Measurements from ENCODE around the gene TAC4. TPM values are rescaled to one million over a fixed set of nuclear protein-coding genes. Genes with fewer than 3 reads are reported as not detected.

TAC4 gene
- total and polyA plus RNA-seq, 9 of the 15 experiments (the other 6 are each of a cell fraction or from before 2014, with no cell fraction given), result 0.17 TPM; not detected in 8

DNA sequence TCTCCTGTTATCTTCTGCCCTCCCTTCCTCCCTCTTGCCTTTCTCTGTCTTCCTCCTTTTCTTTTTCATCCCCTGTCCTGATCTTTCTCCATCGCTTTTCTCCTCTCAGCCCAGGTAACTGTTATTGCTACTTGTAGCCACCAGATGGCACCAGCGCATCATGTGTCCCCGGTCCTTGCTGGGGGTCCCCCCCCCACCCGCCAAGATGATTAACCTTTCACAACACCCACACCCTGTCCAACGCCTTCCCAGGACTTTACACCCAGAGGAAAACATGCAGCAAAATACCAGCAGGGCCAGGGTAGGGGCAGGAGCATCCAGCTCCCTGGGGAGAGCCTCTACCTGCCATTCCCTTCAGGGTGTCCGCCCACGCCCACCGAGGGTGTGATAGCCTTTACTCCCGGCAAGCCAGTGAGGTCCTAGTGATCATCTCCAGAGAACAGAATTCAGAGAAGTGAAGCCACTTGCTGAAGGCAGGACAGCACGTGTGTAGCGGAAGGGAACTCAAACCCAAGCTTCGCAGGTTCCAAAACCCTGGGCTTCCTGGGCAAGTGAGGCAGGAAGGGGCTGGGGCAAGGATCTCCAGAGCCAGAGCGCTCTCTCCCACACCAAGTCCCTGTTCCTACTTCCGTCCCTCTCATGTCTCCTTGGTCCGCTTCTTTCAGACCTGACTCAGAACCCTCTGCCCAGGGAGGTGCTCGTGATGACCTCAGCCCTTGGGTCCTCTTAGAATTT lies 13.4 kb upstream of the TAC4 start (continued):
- TF ChIP-seq, protein P1, sequence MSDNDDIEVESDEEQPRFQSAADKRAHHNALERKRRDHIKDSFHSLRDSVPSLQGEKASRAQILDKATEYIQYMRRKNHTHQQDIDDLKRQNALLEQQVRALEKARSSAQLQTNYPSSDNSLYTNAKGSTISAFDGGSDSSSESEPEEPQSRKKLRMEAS (CRISPR knock-in tag; IDR thresholded peaks at IDR 0.05), result peak; percentile 39; the same call in 1 of the 2 replicates
- no peak for TF ChIP-seq TEAD1 (CRISPR knock-in tag; IDR thresholded peaks at IDR 0.05)
- TF ChIP-seq, protein P2, sequence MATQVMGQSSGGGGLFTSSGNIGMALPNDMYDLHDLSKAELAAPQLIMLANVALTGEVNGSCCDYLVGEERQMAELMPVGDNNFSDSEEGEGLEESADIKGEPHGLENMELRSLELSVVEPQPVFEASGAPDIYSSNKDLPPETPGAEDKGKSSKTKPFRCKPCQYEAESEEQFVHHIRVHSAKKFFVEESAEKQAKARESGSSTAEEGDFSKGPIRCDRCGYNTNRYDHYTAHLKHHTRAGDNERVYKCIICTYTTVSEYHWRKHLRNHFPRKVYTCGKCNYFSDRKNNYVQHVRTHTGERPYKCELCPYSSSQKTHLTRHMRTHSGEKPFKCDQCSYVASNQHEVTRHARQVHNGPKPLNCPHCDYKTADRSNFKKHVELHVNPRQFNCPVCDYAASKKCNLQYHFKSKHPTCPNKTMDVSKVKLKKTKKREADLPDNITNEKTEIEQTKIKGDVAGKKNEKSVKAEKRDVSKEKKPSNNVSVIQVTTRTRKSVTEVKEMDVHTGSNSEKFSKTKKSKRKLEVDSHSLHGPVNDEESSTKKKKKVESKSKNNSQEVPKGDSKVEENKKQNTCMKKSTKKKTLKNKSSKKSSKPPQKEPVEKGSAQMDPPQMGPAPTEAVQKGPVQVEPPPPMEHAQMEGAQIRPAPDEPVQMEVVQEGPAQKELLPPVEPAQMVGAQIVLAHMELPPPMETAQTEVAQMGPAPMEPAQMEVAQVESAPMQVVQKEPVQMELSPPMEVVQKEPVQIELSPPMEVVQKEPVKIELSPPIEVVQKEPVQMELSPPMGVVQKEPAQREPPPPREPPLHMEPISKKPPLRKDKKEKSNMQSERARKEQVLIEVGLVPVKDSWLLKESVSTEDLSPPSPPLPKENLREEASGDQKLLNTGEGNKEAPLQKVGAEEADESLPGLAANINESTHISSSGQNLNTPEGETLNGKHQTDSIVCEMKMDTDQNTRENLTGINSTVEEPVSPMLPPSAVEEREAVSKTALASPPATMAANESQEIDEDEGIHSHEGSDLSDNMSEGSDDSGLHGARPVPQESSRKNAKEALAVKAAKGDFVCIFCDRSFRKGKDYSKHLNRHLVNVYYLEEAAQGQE (IDR thresholded peaks at IDR 0.05; ENCODE audit: borderline replicate concordance), result peak; percentile 93
- TF ChIP-seq, protein P2 (CRISPR knock-in tag; IDR thresholded peaks at IDR 0.05; ENCODE audit: low read depth), result no peak
- peak; percentile 29; the same call in 1 of the 2 replicates for TF ChIP-seq ZNF263 (CRISPR knock-in tag; IDR thresholded peaks at IDR 0.05; ENCODE audit: borderline replicate concordance)
- TF ChIP-seq RFX5 (IDR thresholded peaks at IDR 0.05; ENCODE audit: low read depth, low read length), result no peak
- TF ChIP-seq DMBX1 (CRISPR knock-in tag; IDR thresholded peaks at IDR 0.05; ENCODE audit: borderline replicate concordance), result no peak
- 0 out of 2 replicates have a peak, but pooled peaks have one; percentile 15 for TF ChIP-seq ATF7 (IDR thresholded peaks at IDR 0.05)
- TF ChIP-seq, protein P3, sequence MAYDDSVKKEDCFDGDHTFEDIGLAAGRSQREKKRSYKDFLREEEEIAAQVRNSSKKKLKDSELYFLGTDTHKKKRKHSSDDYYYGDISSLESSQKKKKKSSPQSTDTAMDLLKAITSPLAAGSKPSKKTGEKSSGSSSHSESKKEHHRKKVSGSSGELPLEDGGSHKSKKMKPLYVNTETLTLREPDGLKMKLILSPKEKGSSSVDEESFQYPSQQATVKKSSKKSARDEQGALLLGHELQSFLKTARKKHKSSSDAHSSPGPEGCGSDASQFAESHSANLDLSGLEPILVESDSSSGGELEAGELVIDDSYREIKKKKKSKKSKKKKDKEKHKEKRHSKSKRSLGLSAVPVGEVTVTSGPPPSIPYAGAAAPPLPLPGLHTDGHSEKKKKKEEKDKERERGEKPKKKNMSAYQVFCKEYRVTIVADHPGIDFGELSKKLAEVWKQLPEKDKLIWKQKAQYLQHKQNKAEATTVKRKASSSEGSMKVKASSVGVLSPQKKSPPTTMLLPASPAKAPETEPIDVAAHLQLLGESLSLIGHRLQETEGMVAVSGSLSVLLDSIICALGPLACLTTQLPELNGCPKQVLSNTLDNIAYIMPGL (CRISPR knock-in tag; IDR thresholded peaks at IDR 0.05), result no peak
- no peak for TF ChIP-seq POLR3A (IDR thresholded peaks at IDR 0.05; ENCODE audit: borderline replicate concordance, extremely low read depth, insufficient read depth, insufficient read length)
- TF ChIP-seq ZC3H11A (IDR thresholded peaks at IDR 0.05; ENCODE audit: low read depth, low read length), result 0 out of 2 replicates have a peak, but pooled peaks have one; percentile 35
- no peak for TF ChIP-seq HCFC1 (IDR thresholded peaks at IDR 0.05; ENCODE audit: low read depth, low read length)
- TF ChIP-seq E2F1 (CRISPR knock-in tag; IDR thresholded peaks at IDR 0.05), result no peak
- TF ChIP-seq MEIS2 (IDR thresholded peaks at IDR 0.05; ENCODE audit: partially characterized antibody), result peak; percentile 70
- no peak for TF ChIP-seq KLF6 (CRISPR knock-in tag; IDR thresholded peaks at IDR 0.05; ENCODE audit: borderline replicate concordance)

Measured in K562 (cell line).